Measurements from ENCODE around the gene BTBD16.

BTBD16 gene

GRCh38 chr10:122248356-122249302 is 22.5 kb upstream of the BTBD16 start:
- no peak for DNase-seq

GRCh38 chr10:122249303-122249850 is 21.7 kb upstream of the BTBD16 start:
- no peak for DNase-seq

DNA sequence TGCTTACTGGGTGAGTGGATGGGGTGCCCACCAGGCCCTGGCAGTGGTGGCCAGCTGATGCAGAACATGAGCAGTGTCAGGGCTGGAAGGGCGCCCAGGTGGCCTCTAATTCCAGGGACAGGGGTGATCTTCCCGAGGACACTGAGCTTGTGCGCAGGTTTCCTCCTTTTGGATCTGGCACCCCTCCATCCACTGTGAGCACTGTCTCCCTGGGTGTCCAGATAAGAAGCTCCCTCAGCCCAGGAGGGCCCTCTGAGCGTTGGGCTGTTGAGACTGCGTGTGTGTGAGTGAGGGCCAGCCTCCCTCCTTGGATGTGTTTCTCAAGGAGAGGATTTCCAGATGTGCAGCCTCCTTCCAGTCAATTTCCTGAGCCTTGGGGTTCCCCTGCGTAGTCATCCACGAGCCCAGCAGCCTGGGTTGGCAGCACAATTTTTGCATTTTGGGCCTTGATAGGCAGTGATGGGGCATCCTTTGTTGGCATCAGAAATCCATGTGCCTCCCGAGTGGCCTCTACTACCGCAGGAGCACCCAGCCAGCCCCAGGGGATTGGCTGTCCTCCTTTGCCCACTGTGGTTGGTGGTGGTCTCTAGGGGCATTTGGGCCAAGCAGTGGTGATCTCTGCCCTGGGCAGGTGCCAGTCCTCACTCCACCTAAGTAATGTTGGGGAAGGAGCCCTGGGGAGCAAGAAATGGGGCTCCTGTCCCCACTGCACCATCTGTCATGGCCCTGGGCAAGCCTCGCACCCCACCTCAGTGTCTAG is 20.9 kb upstream of the BTBD16 start:
- DNase-seq = no peak

DNA sequence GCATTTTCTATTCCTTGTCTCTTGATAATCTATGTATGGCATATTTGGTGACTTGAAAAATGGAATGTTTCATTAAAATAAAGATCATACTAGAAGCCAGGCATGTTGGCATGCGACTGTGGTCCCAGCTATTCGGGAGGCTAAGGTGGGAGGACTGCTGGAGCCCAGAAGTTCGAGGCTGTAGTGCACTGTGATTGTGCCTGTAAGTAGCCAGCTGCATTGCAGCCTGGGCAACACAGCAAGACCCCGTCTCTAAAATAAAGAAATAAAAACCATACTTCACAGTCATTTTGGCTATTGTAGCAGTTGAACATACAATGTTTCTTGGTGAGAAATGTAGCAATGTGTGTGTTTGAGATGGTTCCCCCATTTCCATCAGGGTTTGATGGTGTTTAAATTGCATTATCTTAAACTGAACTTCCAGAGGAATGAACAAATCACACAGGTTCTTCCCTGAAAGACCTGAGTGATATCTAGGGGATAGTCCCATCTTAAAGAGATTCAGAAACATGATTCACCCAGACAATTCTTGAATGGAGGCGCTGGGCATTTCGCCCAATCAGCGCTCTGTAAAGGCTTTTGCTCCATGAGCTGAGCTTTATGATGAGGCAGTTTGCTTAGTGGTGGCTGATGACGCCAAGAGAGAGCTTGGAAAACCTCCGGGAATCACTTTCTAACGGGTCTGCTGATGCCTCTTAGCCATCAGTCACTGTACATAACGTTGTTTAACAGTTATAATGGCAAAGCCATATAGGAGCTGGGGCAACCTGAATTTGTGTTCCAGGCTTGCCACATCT is 19.4 kb upstream of the BTBD16 start:
- DNase-seq = no peak

DNA sequence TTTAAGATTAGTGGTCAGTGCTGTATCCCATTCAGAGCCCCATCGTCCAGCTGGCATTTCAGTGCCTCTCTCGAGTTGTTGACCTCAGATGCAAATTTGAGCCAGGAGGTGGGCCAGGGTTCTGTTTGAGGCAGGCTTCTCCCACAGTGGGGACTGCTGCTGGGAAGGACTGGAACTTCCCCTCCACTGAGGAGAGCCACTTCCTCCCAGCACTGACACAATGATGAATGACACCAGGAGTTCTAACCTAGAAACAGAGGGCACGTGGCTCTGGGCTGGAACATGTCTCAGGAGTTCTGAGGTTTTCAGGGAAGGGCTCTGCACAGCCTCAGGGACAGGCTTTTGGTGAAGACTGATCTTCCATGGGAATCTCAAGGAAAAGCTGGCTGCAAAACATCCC is 18.3 kb upstream of the BTBD16 start:
- DNase-seq = no peak

DNA sequence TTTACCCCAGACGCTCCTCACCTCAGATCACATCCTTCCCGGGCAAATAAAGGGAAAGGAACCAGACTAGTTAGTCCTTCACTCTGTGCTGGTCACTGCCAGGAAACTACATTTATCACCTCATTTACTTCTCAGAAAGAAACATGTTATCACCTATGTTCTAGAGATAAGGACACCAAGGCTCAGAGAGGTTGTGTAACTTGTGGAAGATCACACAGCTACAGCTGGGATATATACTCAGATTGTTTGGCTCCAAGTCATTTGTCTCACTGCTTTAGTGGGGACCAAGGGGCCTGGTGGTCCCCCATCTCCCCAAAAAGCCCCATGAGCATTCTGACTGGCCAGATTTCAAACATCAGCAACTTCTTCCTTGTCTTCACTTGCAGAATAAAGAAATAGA is 17.5 kb upstream of the BTBD16 start:
- DNase-seq = no peak

- DNase-seq = no peak
Observed at GRCh38 chr10:122254831-122255230, 16.3 kb upstream of the BTBD16 start.

DNA sequence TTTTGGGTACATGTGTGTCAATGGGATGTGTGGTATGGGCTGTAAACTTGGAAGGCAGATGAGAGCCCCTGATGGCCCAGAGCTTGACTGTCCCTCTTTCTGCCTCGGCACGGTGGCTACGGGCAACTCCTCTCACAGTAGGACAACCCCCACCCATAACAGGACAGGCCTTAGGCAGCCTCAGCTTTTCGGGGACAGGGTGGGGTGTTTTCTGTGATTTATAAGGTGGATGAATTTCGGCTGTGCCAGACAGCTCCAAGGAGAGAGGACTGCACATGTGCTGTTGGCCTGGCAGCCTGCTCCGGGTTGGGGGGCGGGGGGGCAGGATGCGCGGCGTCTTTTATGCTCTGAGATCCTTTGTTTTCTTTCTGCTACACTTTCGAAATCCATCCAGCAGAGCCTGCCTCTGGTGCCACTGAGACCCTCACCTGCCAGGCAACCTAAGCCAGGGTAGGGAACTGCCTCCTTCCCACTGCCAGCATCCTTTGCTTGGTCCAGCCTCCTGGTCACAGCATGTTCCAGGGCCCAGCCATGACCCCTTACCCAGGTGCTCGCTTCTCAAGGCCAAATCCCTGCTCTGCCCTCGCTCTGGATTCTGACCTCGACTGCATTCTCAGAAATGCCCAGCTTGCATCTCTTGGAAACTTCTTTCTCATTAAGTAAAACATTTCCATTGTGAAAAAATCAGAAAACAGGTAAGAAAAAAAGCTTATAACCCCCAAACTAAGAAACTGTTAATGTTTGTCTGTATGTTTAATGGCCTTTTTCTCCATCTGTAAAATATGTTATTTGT is 15.4 kb upstream of the BTBD16 start:
- no peak for DNase-seq

GRCh38 chr10:122257041-122257440 is 14.1 kb upstream of the BTBD16 start:
- no peak for DNase-seq

- no peak for DNase-seq
Observed at GRCh38 chr10:122258136-122259074, 12.7 kb upstream of the BTBD16 start.

DNA sequence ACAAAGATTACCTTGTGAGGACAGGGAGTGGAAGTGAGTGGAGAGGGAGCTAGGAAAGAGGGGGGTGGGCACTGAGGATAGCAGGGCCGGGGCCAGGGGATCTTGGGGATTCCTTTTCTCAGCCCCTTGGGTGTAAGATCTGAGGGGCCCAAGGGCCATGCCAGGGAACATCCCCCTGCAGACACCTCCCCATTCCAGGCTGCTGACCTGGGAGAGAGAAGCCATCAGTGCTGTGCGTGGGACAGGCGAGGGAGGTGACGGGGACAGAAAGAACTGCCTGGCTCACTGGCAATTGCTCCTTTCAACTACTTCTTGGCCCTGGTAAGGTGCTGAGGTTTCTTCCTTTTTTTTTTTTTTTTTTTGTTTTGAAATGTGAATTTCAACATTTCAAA is 12.0 kb upstream of the BTBD16 start:
- no peak for DNase-seq

DNA sequence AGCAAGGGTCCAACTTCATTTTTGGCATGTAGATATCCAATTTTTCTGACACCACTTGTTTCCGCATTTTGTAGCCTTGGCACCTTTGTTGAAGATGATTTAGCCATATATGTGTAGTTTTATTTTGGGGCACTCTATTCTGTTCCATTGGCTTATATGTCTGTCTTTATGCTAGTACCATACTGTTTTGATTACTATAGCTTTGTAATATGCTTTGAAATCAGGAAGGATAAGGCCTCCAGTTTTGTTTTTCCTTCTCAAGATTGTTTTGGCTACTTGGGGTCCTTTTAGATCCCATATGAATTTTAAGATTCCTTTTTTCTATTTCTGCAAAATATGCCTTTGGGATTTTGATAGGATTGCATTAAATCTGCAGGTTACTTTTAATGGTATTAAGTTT is 9.5 kb upstream of the BTBD16 start:
- no peak for DNase-seq

GRCh38 chr10:122263971-122264370 is 7.1 kb upstream of the BTBD16 start:
- DNase-seq = no peak

DNA sequence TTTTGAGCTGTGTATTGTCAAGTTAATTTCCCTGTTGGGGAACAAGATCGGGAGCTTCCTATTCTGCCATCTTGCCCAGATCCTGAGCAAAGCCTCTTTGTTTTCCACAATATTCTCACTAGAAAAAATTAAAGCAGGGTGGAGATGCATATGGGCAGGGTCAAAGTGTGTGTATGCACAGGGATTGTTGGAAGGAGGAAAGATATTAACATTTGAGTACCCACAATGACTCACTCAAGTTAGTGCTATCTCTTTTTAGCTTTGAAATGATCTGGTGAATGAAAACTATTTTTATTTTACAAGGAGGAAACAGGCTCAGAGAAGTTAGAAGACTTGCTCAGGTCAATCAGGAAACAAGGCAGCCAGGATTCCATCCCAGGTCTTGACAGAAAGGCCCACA is 6.7 kb upstream of the BTBD16 start:
- no peak for DNase-seq

GRCh38 chr10:122264931-122265330 is 6.2 kb upstream of the BTBD16 start:
- DNase-seq = no peak

DNA sequence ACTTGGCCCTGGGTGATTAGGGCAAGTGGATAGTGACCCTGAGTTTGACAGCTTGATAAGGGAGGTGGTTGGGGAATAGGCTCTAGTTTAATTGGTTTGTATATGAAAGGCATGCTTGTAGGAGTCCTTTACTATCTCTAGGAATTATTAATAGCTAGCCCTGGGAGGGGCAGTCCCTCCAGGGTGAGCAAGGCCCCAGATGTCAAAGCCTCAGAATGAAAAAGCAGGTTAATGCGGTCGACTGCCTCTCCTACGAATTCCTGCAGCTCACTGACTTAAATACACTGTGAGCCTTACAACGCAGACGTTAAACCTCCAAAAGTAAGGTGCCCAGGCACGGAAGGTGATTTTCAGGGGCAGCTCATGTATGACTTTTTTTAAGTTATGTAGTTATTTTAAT is 5.2 kb upstream of the BTBD16 start:
- DNase-seq = no peak

DNA sequence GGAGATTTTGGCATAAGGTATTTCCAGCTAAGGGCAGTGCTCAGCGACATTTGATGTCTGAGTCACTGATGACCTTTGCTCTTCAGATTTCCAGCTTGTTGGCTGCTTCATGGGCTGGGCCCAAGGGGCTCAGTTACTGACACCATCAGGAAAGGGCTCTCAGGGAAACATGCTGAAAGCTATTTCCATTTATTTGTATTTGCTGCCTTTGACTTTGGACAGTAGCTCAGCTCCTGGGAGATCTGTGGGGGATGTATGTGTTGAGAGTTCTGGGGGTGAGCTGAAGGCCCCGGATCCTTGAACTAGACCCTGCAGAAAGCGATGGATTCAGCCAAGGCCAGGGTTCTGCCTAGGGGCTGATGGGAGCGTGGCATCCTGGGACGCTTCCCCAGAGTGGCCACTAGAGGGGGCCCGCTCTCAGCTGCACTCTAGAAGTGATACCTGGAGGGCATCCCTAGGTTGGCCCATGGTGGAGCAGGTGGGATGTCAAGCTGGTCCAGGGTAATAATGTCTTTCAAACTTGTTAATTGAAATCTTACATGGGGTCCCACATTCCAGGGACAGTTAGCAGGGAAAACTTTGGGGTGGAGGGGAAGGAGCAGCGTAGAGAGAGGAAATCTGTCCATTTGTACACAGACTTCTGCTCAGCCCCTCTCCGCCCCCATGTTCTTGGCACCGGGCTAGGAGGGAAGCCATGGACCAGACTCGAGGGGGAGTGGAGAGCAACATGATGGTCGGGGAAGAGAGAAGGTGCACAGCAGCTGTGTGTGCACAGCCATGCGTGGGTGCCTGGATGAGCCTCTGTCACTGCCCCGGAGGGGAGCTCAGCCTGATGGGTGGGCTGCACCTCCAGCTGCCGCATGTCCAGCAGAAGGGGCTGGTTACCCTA is 3.0 kb upstream of the BTBD16 start:
- DNase-seq = peak; percentile 66

GRCh38 chr10:122269059-122269687 is 1.9 kb upstream of the BTBD16 start:
- no peak for DNase-seq

GRCh38 chr10:122273966-122274545 is 3.0 kb downstream of the BTBD16 start:
- DNase-seq = no peak

All from NCI-H82 (cell line).